Kidney (tissue), 14 donors: Measurements from ENCODE around the gene HLF. TPM values are rescaled to one million over a fixed set of nuclear protein-coding genes. Genes with fewer than 3 reads are reported as not detected.

Experiments
- DNase-seq, 5 donors: peaks; one replicate each; pipeline ENCODE4 v3.0.0-alpha.2; 2013 to 2020
- FAIRE-seq: peaks from 2 replicates; lab custom pipeline; 2012; peaks lifted over from hg19 to GRCh38; lab: Jason Lieb, UNC
- H3K27ac ChIP-seq, 2 donors: one replicate each; pipeline ENCODE4 v1.7.0; 2013; ENCODE audit warnings: low read depth in 2 of 2, low read length in 2 of 2, inconsistent platforms in 1 of 2
- H3K27me3 ChIP-seq: one replicate; pipeline ENCODE4 v1.7.1; 2013; ENCODE audit warnings: low read length, inconsistent platforms; ENCODE audit not compliant: control insufficient read depth, insufficient read depth
- H3K36me3 ChIP-seq, 3 donors: one replicate each; pipeline versions ENCODE4 v1.7.0 to v1.7.1; 2013; ENCODE audit warnings: low read length in 3 of 3, control low read depth in 1 of 3, inconsistent platforms in 1 of 3; ENCODE audit not compliant: insufficient read depth in 3 of 3, control insufficient read depth in 2 of 3
- H3K4me1 ChIP-seq, 3 donors: one replicate each; pipeline versions ENCODE4 v1.7.0 to v1.7.1; 2013; ENCODE audit warnings: low read length in 3 of 3, inconsistent platforms in 1 of 3, low read depth in 1 of 3; ENCODE audit not compliant: control insufficient read depth in 2 of 3, insufficient read depth in 2 of 3
- H3K4me3 ChIP-seq, 3 donors: one replicate each; pipeline versions ENCODE4 v1.7.0 to v1.8.1; 2013; ENCODE audit warnings: low read length in 3 of 3, control low read depth in 1 of 3, inconsistent platforms in 1 of 3
- H3K9ac ChIP-seq, 3 donors: one replicate each; pipeline versions ENCODE4 v1.7.0 to v1.7.1; 2013; ENCODE audit warnings: low read length in 3 of 3, control low read depth in 1 of 3, inconsistent platforms in 1 of 3
- H3K9me3 ChIP-seq, 3 donors: one replicate each; pipeline versions ENCODE4 v1.7.0 to v1.7.1; 2013; ENCODE audit warnings: low read length in 3 of 3, control low read depth in 1 of 3, inconsistent platforms in 1 of 3; ENCODE audit not compliant: control insufficient read depth in 2 of 3, insufficient read depth in 1 of 3
- intact Hi-C: fragments of 100-400 bp; cut with DNase I; formaldehyde crosslinking; loops from one replicate; pipeline ENCODE4 v1.11.1; 2022
- polyA plus RNA-seq: library from polyadenylated mRNA; stranded (reverse); fragments of 350-450 nt; fragmentation: Illumina TruSeq; extraction: RNeasy Lipid Tissue Mini Kit (QIAGEN cat#74804); gene quantifications from one replicate; pipeline ENCODE4 v1.2.3, GENCODE V29; 2014; ENCODE audit warnings: low read depth, low replicate concordance; ENCODE audit not compliant: insufficient read depth
- total RNA-seq: library from RNA; stranded (reverse); fragmentation: NEBNext Ultra II Directional; extraction: Animal tissue kit (Norgen Biotek cat#: 25700); gene quantifications from one replicate; pipeline ENCODE4 v1.2.1, GENCODE V29; 2021
- TF ChIP-seq, protein P1 (sequence below): IDR thresholded peaks from 3 replicates; pipeline ENCODE4 v1.5.1; 2012; ENCODE audit warnings: mild to moderate bottlenecking, moderate library complexity, borderline replicate concordance; ENCODE audit not compliant: insufficient read depth; ENCODE audit errors: extremely low read depth
- donor health status: control.
- donor health status: control.
- donor health status: control.
- donor health status: control.
- donor health status: control.
- donor health status: DM: yes; HTN: yes; CAD: no.
- donor health status: Normal renal cell carcinoma (clear cell type).

HLF gene
- total and polyA plus RNA-seq, 2 donors from 2014 or later, result 9.1 to 38.4 TPM

GRCh38 chr17:55294042-55294751, 29.4 kb downstream of the HLF start:
- no peak overlapping the region for H3K27ac ChIP-seq
- peaks cover 2 to 13% (median 7%) of the 10 kb centered on the region in 3 donors for H3K4me1 ChIP-seq
- FAIRE-seq (no peak), DNase-seq (peak in 1 of 5 donors; percentile 21)
- no peak overlapping the region for H3K9ac ChIP-seq
- peaks cover 0 to 29% (median 2%) of the 10 kb centered on the region in 3 donors for H3K36me3 ChIP-seq
- intact Hi-C loops, result no loop called here
- H3K9me3 ChIP-seq, result no peaks in the 10 kb centered on the region
- TF ChIP-seq, protein P1, sequence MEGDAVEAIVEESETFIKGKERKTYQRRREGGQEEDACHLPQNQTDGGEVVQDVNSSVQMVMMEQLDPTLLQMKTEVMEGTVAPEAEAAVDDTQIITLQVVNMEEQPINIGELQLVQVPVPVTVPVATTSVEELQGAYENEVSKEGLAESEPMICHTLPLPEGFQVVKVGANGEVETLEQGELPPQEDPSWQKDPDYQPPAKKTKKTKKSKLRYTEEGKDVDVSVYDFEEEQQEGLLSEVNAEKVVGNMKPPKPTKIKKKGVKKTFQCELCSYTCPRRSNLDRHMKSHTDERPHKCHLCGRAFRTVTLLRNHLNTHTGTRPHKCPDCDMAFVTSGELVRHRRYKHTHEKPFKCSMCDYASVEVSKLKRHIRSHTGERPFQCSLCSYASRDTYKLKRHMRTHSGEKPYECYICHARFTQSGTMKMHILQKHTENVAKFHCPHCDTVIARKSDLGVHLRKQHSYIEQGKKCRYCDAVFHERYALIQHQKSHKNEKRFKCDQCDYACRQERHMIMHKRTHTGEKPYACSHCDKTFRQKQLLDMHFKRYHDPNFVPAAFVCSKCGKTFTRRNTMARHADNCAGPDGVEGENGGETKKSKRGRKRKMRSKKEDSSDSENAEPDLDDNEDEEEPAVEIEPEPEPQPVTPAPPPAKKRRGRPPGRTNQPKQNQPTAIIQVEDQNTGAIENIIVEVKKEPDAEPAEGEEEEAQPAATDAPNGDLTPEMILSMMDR, result no peak
- no peak overlapping the region for H3K4me3 ChIP-seq
- no peaks in the 10 kb centered on the region for H3K27me3 ChIP-seq

GRCh38 chr17:55295411-55296170, 30.8 kb downstream of the HLF start:
- Histone ChIP-seq H3K4me3 (no peak overlapping the region), H3K9me3 (no peaks in the 10 kb centered on the region), H3K27ac (peak overlapping the region; percentile 9 to 68), H3K4me1 (peaks cover 2 to 12% (median 7%) of the 10 kb centered on the region in 3 donors), H3K9ac (peak overlapping the region in 1 of 3 donors; percentile 38), H3K27me3 (no peaks in the 10 kb centered on the region), H3K36me3 (peaks cover 0 to 29% (median 0%) of the 10 kb centered on the region in 3 donors)
- DNase-seq (peak in 4 of 5 donors; percentile 69 to 81 (median 78)), FAIRE-seq (peak; percentile 38)
- TF ChIP-seq, protein P1, result peak; percentile 69
- intact Hi-C loops, result no loop called here

DNA sequence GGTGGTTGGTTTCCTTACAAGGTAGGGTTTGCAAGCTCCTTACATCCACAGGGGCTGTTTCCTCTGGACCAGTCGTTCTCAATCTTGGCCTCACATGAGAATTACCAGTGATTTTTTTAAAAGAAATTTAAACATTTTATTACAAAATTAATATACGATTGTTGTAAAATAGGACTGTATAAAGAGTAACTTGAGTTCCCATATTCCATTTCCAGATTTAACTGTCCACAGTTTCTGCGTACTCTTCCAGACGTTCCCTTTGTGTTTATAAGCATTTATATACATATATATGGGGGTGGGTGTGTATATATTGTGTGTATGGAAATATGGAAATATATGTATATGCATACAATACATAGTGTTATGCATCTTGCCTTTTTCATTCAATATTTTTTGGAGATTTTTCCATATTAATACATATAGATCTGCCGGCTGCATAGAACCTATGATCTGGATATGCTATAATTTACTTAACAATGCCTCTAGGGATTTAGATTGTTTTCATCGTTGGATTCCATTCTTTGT, 31.5 kb downstream of the HLF start:
- Histone ChIP-seq H3K36me3 (peaks cover 0 to 28% (median 0%) of the 10 kb centered on the region in 3 donors), H3K9me3 (no peaks in the 10 kb centered on the region), H3K4me3 (no peak overlapping the region), H3K9ac (no peak overlapping the region), H3K27me3 (no peaks in the 10 kb centered on the region), H3K27ac (no peak overlapping the region), H3K4me1 (peaks cover 2 to 16% (median 7%) of the 10 kb centered on the region in 3 donors)
- TF ChIP-seq, protein P1, result no peak
- DNase-seq, result no peak
- intact Hi-C loops, result no loop called here
- no peak for FAIRE-seq
